Loucy (cell line): ENCODE results near the gene PLCG2.

Experiments used
- CTCF ChIP-seq: fragments of 200-600 bp; sonication (generic); conservative IDR thresholded peaks from 2 replicates; pipeline ENCODE4 v1.5.1; 2014; ENCODE audit warnings: mild to moderate bottlenecking, antibody characterized with exemption, low read length
- EZH2phosphoT487 ChIP-seq: fragments of 200-600 bp; IDR thresholded peaks from 2 replicates; pipeline ENCODE4 v1.6.1; 2018; ENCODE audit warnings: antibody characterized with exemption, mild to moderate bottlenecking, moderate library complexity, borderline replicate concordance

- no peak for TF ChIP-seq CTCF
- no peak for TF ChIP-seq EZH2phosphoT487
Measured at GRCh38 chr16:81746566-81746965, 32.5 kb upstream of the PLCG2 start.
